SK-N-SH (cell line): Measurements from ENCODE around the gene WWTR1. TPM values are rescaled to one million over a fixed set of nuclear protein-coding genes. Genes with fewer than 3 reads are reported as not detected.

Experiments
- CTCF ChIA-PET: fragments of 300-600, 350-600 bp; formaldehyde crosslinking; extraction: SDS; loops from one replicate; lab custom pipeline; 2021; lab: Yijun Ruan, JAX
- POLR2A ChIA-PET: fragments of 350-600 bp; sonication (Branson Sonifier 250); formaldehyde crosslinking; extraction: SDS; loops from one replicate; lab custom pipeline; 2020; ENCODE audit warnings: antibody characterized with exemption, inconsistent platforms; lab: Yijun Ruan, JAX
- DNase-seq: peaks from one replicate; pipeline ENCODE4 v3.0.0; 2012
- H2AFZ ChIP-seq: fragments of 200-600 bp; sonication (generic); 2 replicates; pipeline ENCODE4 v1.8.1; 2016; ENCODE audit warnings: antibody characterized with exemption, mild to moderate bottlenecking, low read depth
- H3F3A ChIP-seq: fragments of 200-600 bp; sonication (generic); replicated peaks from 2 replicates; pipeline ENCODE3; 2016; ENCODE audit warnings: antibody characterized with exemption, mild to moderate bottlenecking; ENCODE audit not compliant: insufficient read depth
- H3K27ac ChIP-seq, 2 experiments: fragments of 200-500 bp in 1 of 2; fragments of 200-600 bp in 1 of 2; sonication (Bioruptor generic) in 1 of 2; sonication (generic), shearing (Covaris generic) in 1 of 2; 2 replicates each; pipeline versions ENCODE4 v1.5.1 to v1.6.1; 2014 to 2016; ENCODE audit warnings: low read depth in 2 of 2, inconsistent platforms in 1 of 2, low read length in 1 of 2, mild to moderate bottlenecking in 1 of 2, mixed read lengths in 1 of 2
- H3K27me3 ChIP-seq: fragments of 200-600 bp; sonication (generic), shearing (Covaris generic); 2 replicates; pipeline ENCODE4 v1.6.1; 2016; ENCODE audit warnings: mixed run types; ENCODE audit not compliant: insufficient read depth
- H3K36me3 ChIP-seq, 2 experiments: fragments of 200-500 bp in 1 of 2; fragments of 200-600 bp in 1 of 2; sonication (Bioruptor generic) in 1 of 2; sonication (generic) in 1 of 2; replicated peaks in 1 of 2; 2 replicates each; pipeline versions ENCODE3 to v1.5.1; 2014 to 2016; ENCODE audit warnings: low read length in 1 of 2, mild to moderate bottlenecking in 1 of 2; ENCODE audit not compliant: insufficient read depth in 2 of 2, control insufficient read depth in 1 of 2
- H3K4me1 ChIP-seq, 2 experiments: fragments of 200-500 bp in 1 of 2; fragments of 200-600 bp in 1 of 2; sonication (Bioruptor generic) in 1 of 2; sonication (generic), shearing (Covaris generic) in 1 of 2; 2 replicates each; pipeline versions ENCODE4 v1.5.1 to v1.6.1; 2014 to 2016; ENCODE audit warnings: low read depth in 1 of 2, low read length in 1 of 2, mixed run types in 1 of 2; ENCODE audit not compliant: insufficient read depth in 2 of 2, control insufficient read depth in 1 of 2
- H3K4me2 ChIP-seq: fragments of 200-600 bp; sonication (generic), shearing (Covaris generic); 2 replicates; pipeline ENCODE4 v1.6.1; 2017; ENCODE audit warnings: mixed run types
- H3K4me3 ChIP-seq, 2 experiments: fragments of 200-500 bp in 1 of 2; fragments of 200-600 bp in 1 of 2; sonication (Bioruptor generic) in 1 of 2; sonication (generic), shearing (Covaris generic) in 1 of 2; 2 replicates each; pipeline versions ENCODE4 v1.5.1 to v1.8.1; 2014 to 2016; ENCODE audit warnings: low read depth in 2 of 2, inconsistent platforms in 1 of 2, low read length in 1 of 2, mild to moderate bottlenecking in 1 of 2, mixed read lengths in 1 of 2, moderate library complexity in 1 of 2
- H3K79me2 ChIP-seq: fragments of 200-600 bp; sonication (generic); 2 replicates; pipeline ENCODE4 v1.8.1; 2017; ENCODE audit warnings: mild to moderate bottlenecking; ENCODE audit not compliant: insufficient read depth
- H3K9ac ChIP-seq: fragments of 200-600 bp; sonication (generic); 2 replicates; pipeline ENCODE4 v1.6.1; 2017; ENCODE audit warnings: mixed run types
- H3K9me2 ChIP-seq: fragments of 200-600 bp; sonication (generic); 2 replicates; pipeline ENCODE4 v1.6.1; 2017; ENCODE audit warnings: mixed run types
- H3K9me3 ChIP-seq: fragments of 200-600 bp; sonication (generic); 2 replicates; pipeline ENCODE4 v1.6.1; 2017; ENCODE audit warnings: mixed run types, mild to moderate bottlenecking, moderate library complexity
- H4K20me1 ChIP-seq: fragments of 200-600 bp; sonication (generic); 2 replicates; pipeline ENCODE4 v1.6.1; 2017; ENCODE audit warnings: mild to moderate bottlenecking, mixed run types; ENCODE audit not compliant: insufficient read depth
- CHD2 ChIP-seq: fragments of 150-350 bp; IDR thresholded peaks from 2 replicates; pipeline ENCODE4 v1.6.1; 2018; ENCODE audit warnings: low read length; ENCODE audit not compliant: partially characterized antibody
- EP300 ChIP-seq, 2 experiments: IDR thresholded peaks; 2 replicates each; pipeline versions ENCODE4 v1.4.0 to v1.6.1; 2012; ENCODE audit warnings: borderline replicate concordance in 1 of 2, low read depth in 1 of 2, low read length in 1 of 2
- EZH2phosphoT487 ChIP-seq: fragments of 200-600 bp; sonication (generic); IDR thresholded peaks from 2 replicates; pipeline ENCODE4 v1.6.1; 2017; ENCODE audit warnings: low read depth, mixed run types, mild to moderate bottlenecking, antibody characterized with exemption, moderate library complexity, borderline replicate concordance
- FOSL2 ChIP-seq: IDR thresholded peaks from 2 replicates; pipeline ENCODE4 v1.4.0; 2012; ENCODE audit warnings: low read depth, mild to moderate bottlenecking, moderate library complexity, borderline replicate concordance
- FOXM1 ChIP-seq: IDR thresholded peaks from 2 replicates; pipeline ENCODE4 v1.4.0; 2012; ENCODE audit warnings: low read depth, mild to moderate bottlenecking
- JUND ChIP-seq: IDR thresholded peaks from 2 replicates; pipeline ENCODE4 v1.4.0; 2012
- MAX ChIP-seq: IDR thresholded peaks from 2 replicates; pipeline ENCODE4 v1.4.0; 2012; ENCODE audit warnings: low read depth
- NFIC ChIP-seq: IDR thresholded peaks from 2 replicates; pipeline ENCODE4 v1.4.0; 2012; ENCODE audit warnings: borderline replicate concordance
- PBX3 ChIP-seq: IDR thresholded peaks from 2 replicates; pipeline ENCODE4; 2012
- RXRA ChIP-seq: IDR thresholded peaks from 2 replicates; pipeline ENCODE4 v1.4.0; 2012; ENCODE audit warnings: low read depth, mild to moderate bottlenecking, borderline replicate concordance
- TCF12 ChIP-seq: IDR thresholded peaks from 2 replicates; pipeline ENCODE4 v1.4.0; 2012
- WGBS: methylation state at CpG from one replicate; pipeline ENCODE4 v1.1.6; 2017; ENCODE audit warnings: low lambda C conversion rate; 5-methylcytosine and 5-hydroxymethylcytosine counted together
- polyA plus RNA-seq, 3 experiments: library from polyadenylated mRNA; depleted of rRNA; stranded (reverse); fragments of >200 nt; gene quantifications; 2 replicates each; pipeline ENCODE4 v1.2.3, GENCODE V29; 2012

Gene WWTR1
- polyA plus RNA-seq, 1 of the 3 experiments (the other 2 are of a cell fraction), result 60.6 TPM

GRCh38 chr3:149555927-149556326, 101.9 kb downstream of the WWTR1 start:
- peaks cover 34% of the 10 kb centered on the region for H3F3A ChIP-seq
- 57% methylated on average over 2 of the region's 2 CpGs for WGBS
- H2AFZ ChIP-seq, result no peak overlapping the region

GRCh38 chr3:149554826-149555225, 103.0 kb downstream of the WWTR1 start:
- no peak for DNase-seq
- no peak overlapping the region for H2AFZ ChIP-seq
- H3K9me3 ChIP-seq, result no peaks in the 10 kb centered on the region
- peaks cover 0 to 5% of the 10 kb centered on the region in 2 experiments for H3K36me3 ChIP-seq
- POLR2A ChIA-PET, result no interaction called here
- peak overlapping the region; percentile 92 to 95 for H3K27ac ChIP-seq
- no peaks in the 10 kb centered on the region for H3K27me3 ChIP-seq
- H3K9me2 ChIP-seq, result no peaks in the 10 kb centered on the region
- no peaks in the 10 kb centered on the region for H4K20me1 ChIP-seq
- H3K4me3 ChIP-seq, result no peak overlapping the region
- TF ChIP-seq JUND (peak; percentile 57), TCF12 (peak; percentile 84), RXRA (no peak), NFIC (peak; percentile 60), CHD2 (no peak), EZH2phosphoT487 (no peak), FOSL2 (peak; percentile 74; the same call in 1 of the 2 replicates), MAX (peak; percentile 24; the same call in 1 of the 2 replicates), EP300 (IDR thresholded peaks at IDR 0.05; ENCODE audit: borderline replicate concordance in 1 of 2, low read depth in 1 of 2, low read length in 1 of 2) (peak in 1 of 2 experiments; percentile 67; a peak in 2 of 4 replicates), FOXM1 (peak; percentile 71; the same call in 1 of the 2 replicates)
- TF ChIP-seq, all 33 proteins: peak for 7
- 21% methylated on average over 4 of the region's 4 CpGs for WGBS
- H3K79me2 ChIP-seq, result peaks cover 66% of the 10 kb centered on the region
- H3K9ac ChIP-seq, result peak overlapping the region; percentile 64; the same call in 1 of the 2 replicates
- H3K4me1 ChIP-seq, result peaks cover 24 to 49% of the 10 kb centered on the region in 2 experiments
- CTCF ChIA-PET, result interaction anchor here (1.0 to 3.7 kb wide), 6 partner anchors 12 to 253 kb away, joined by 3 to 12 read pairs (median 6); no protein-coding TSS in a partner anchor
- peak overlapping the region; percentile 69 for H3K4me2 ChIP-seq
- H3F3A ChIP-seq, result peaks cover 34% of the 10 kb centered on the region

More at GRCh38 chr3:149555927-149556326, 101.9 kb downstream of the WWTR1 start:
- Histone ChIP-seq H3K9me2 (no peaks in the 10 kb centered on the region), H3K4me1 (peaks cover 24 to 49% of the 10 kb centered on the region in 2 experiments), H3K9ac (no peak overlapping the region), H3K27ac (peak overlapping the region; percentile 92 to 95), H3K79me2 (peaks cover 65% of the 10 kb centered on the region), H3K36me3 (peaks cover 0 to 5% of the 10 kb centered on the region in 2 experiments), H3K4me2 (no peak overlapping the region; the same call in 1 of the 2 replicates), H4K20me1 (no peaks in the 10 kb centered on the region), H3K4me3 (no peak overlapping the region), H3K9me3 (no peaks in the 10 kb centered on the region), H3K27me3 (no peaks in the 10 kb centered on the region)
- TF ChIP-seq TCF12 (peak; percentile 61), PBX3 (peak; percentile 32; the same call in 1 of the 2 replicates), CHD2 (no peak)
- ChIA-PET POLR2A (no interaction called here), CTCF (interaction anchor here (0.5 to 3.7 kb wide), 4 partner anchors 15 to 210 kb away, joined by 3 to 12 read pairs (median 3); no protein-coding TSS in a partner anchor)
- no peak for DNase-seq
